Parathyroid adenoma (tissue), 2 donors: ENCODE data around the gene MTHFD2L.
A peak's percentile ranks its signal among the peaks of the same experiment; 100 is the strongest.

Source experiments
- H2AFZ ChIP-seq: fragments of 300-600 bp; sonication (generic); one replicate; pipeline ENCODE4 v1.7.0; 2017; ENCODE audit warnings: antibody characterized with exemption, mild to moderate bottlenecking
- H3K27ac ChIP-seq: fragments of 300-600 bp; sonication (generic); one replicate; pipeline ENCODE4 v1.7.0; 2017
- H3K27me3 ChIP-seq: fragments of 300-600 bp; sonication (generic); one replicate; pipeline ENCODE4 v1.7.0; 2017; ENCODE audit warnings: low read length; ENCODE audit not compliant: control insufficient read depth, insufficient read depth
- H3K36me3 ChIP-seq: fragments of 300-600 bp; sonication (generic); one replicate; pipeline ENCODE4 v1.7.0; 2017; ENCODE audit warnings: low read length; ENCODE audit not compliant: control insufficient read depth, insufficient read depth
- H3K4me1 ChIP-seq: fragments of 300-600 bp; sonication (generic); one replicate; pipeline ENCODE4 v1.7.0; 2017; ENCODE audit warnings: control low read depth
- H3K4me2 ChIP-seq: fragments of 300-600 bp; sonication (generic); one replicate; pipeline ENCODE4 v1.7.0; 2017; ENCODE audit warnings: low read length
- H3K4me3 ChIP-seq: fragments of 300-600 bp; sonication (generic); one replicate; pipeline ENCODE4 v1.7.0; 2017; ENCODE audit warnings: low read depth, low read length
- H3K79me2 ChIP-seq: fragments of 300-600 bp; sonication (generic); one replicate; pipeline ENCODE4 v1.7.0; 2017; ENCODE audit warnings: control low read depth
- H3K9ac ChIP-seq: fragments of 300-600 bp; sonication (generic); one replicate; pipeline ENCODE4 v1.7.0; 2017; ENCODE audit warnings: mild to moderate bottlenecking
- H3K9me3 ChIP-seq: fragments of 300-600 bp; sonication (generic); one replicate; pipeline ENCODE4 v1.7.0; 2017; ENCODE audit warnings: low read length; ENCODE audit not compliant: control insufficient read depth
- CTCF ChIP-seq: fragments of 300-600 bp; sonication (generic); IDR thresholded peaks from one replicate; pipeline ENCODE4 v1.7.0; 2017; ENCODE audit warnings: antibody characterized with exemption, mild to moderate bottlenecking
- donor health status: primary hyperparathyroidism.

The MTHFD2L gene

GRCh38 chr4:74297539-74297938 lies 139.6 kb downstream of the MTHFD2L start:
- TF ChIP-seq CTCF = no peak
- Histone ChIP-seq H2AFZ (no peak overlapping the region), H3K4me2 (no peak overlapping the region), H3K27me3 (no peaks in the 10 kb centered on the region), H3K79me2 (no peaks in the 10 kb centered on the region), H3K4me3 (no peak overlapping the region), H3K9me3 (no peaks in the 10 kb centered on the region), H3K9ac (no peak overlapping the region), H3K36me3 (no peaks in the 10 kb centered on the region), H3K27ac (peak overlapping the region; percentile 13), H3K4me1 (peaks cover 7% of the 10 kb centered on the region)

- Histone ChIP-seq H3K27ac (no peak overlapping the region), H3K4me3 (no peak overlapping the region), H2AFZ (no peak overlapping the region), H3K36me3 (no peaks in the 10 kb centered on the region), H3K27me3 (no peaks in the 10 kb centered on the region), H3K79me2 (no peaks in the 10 kb centered on the region), H3K9ac (no peak overlapping the region), H3K4me2 (no peak overlapping the region), H3K9me3 (no peaks in the 10 kb centered on the region), H3K4me1 (peaks cover 4% of the 10 kb centered on the region)
- no peak for TF ChIP-seq CTCF
These were observed 146.2 kb downstream of the MTHFD2L start for GRCh38 chr4:74304095-74304625.

- Histone ChIP-seq H3K27ac (no peak overlapping the region), H3K4me2 (no peak overlapping the region), H3K4me3 (no peak overlapping the region), H3K79me2 (no peaks in the 10 kb centered on the region), H3K9me3 (no peaks in the 10 kb centered on the region), H3K4me1 (peaks cover 4% of the 10 kb centered on the region), H3K9ac (no peak overlapping the region), H3K36me3 (no peaks in the 10 kb centered on the region), H3K27me3 (no peaks in the 10 kb centered on the region), H2AFZ (no peak overlapping the region)
- TF ChIP-seq CTCF = no peak
These were observed 147.1 kb downstream of the MTHFD2L start for GRCh38 chr4:74305000-74305399.

GRCh38 chr4:74307170-74307569 lies 149.3 kb downstream of the MTHFD2L start:
- peaks cover 4% of the 10 kb centered on the region for H3K4me1 ChIP-seq
- H3K9me3 ChIP-seq = no peaks in the 10 kb centered on the region

More at GRCh38 chr4:74307170-74307569, 149.3 kb downstream of the MTHFD2L start:
- Histone ChIP-seq H3K4me2 (no peak overlapping the region), H3K79me2 (no peaks in the 10 kb centered on the region), H3K36me3 (no peaks in the 10 kb centered on the region), H2AFZ (no peak overlapping the region), H3K27me3 (no peaks in the 10 kb centered on the region), H3K9ac (no peak overlapping the region), H3K27ac (peak overlapping the region; percentile 78), H3K4me3 (no peak overlapping the region)
- no peak for TF ChIP-seq CTCF
